ENCODE data around the gene FAR2.

- TF ChIP-seq REST (IDR thresholded peaks at IDR 0.05; ENCODE audit: unreplicated experiment): no peak
- no peak for TF ChIP-seq POLR2AphosphoS5 (IDR thresholded peaks at IDR 0.05; ENCODE audit: low read depth)
- no peak for TF ChIP-seq CTCF (conservative IDR thresholded peaks at IDR 0.05; ENCODE audit: low read depth in 2 of 2)
- no peak for TF ChIP-seq EZH2 (IDR thresholded peaks at IDR 0.05; ENCODE audit: low read depth, unreplicated experiment)
- no peak for TF ChIP-seq EZH2phosphoT487 (IDR thresholded peaks at IDR 0.05; ENCODE audit: unreplicated experiment)
- TF ChIP-seq STAT1 (IDR thresholded peaks at IDR 0.05; ENCODE audit: unreplicated experiment): no peak
These were observed 73.1 kb downstream of the FAR2 start for GRCh38 chr12:29222200-29222599.

All from GM23338 (cell line).